Activated T-helper 1 cell treated with anti-CD3 and anti-CD28 coated beads, Interleukin-2, amount 50 U/mL, for 16 hours (primary cell): ENCODE results near the gene NUP93.

ENCODE experiments used
- DNase-seq, 2 donors: peaks; one replicate each; pipeline ENCODE4 v3.0.0-alpha.2; 2020; ENCODE audit warnings: low read depth in 1 of 2, low spot score in 1 of 2

Gene NUP93

DNA sequence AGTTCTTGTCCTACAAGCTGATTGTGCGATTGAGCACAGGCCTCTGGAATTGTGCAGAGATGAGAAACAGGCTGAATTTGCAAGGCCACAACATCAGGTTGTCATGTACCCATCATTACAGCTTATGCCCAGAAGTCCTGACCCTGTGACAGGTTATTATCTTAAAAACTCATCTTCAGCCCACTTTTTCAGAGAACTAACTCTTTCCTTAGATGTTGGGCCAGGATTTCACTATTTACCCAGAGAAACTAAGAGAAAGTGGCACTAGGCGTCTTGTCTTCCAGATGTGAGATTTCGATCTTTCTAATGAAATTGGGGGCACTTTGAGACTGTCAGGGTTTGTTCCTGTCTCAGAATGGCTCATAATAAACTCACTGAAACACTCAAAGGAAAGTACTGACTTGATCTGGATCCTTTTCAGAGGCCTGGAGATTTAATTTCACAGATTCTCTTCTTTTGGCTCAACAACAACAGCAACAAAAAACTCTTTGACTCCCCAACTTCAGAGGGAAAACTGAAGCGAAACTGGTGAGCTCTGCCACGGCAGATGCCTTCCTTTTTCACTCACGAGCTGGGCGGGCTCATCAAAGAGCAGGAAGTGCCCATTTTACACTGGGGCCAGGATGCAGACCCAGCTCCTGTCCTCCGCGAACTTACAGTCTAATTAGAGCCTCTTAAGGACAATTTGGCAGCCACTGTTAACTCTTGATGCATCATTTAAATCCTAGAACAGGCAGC lies 117.4 kb downstream of the NUP93 start:
- no peak for DNase-seq

DNA sequence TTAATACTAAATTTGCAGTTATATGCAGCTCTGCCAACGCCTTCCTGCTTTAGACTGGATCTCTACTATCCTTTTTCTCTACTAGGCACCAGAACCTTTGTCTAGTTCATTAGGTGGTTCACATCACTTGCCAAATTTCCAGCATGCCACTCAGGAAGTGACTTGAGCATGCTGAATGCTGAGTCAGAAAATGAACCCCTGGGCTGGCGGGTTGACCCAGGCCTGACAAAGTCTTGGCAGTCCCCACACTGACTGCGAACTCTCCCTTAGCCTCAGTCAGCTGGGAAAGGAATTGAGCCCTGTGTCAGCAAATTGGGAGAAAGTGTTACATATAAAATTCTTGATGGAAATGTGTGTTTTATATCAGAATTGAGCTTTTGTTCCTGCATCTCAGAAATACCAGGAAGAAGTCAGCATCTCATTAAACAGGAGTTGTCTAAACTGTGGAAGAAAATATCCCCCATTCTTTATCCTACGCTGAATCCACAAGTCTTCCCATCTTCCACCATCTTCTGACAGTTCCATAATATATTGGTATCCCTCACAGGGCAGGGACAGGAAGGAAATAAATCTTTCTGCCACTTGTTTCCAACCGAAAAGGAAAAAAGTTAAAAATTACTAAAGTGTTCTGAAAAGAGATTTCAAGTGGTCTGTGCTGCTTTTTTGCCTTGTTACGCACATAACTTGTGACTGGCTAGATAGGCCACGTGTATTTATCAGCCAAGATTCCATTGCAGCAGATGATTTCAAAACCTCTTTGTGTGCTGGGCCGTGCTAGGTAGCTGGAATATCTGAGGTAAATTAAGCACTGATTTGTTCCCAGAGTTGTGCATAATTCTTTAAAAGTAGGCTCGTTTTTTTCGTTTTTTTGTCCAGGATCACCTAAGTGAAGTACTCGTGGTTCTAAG lies 118.4 kb downstream of the NUP93 start:
- no peak for DNase-seq

DNA sequence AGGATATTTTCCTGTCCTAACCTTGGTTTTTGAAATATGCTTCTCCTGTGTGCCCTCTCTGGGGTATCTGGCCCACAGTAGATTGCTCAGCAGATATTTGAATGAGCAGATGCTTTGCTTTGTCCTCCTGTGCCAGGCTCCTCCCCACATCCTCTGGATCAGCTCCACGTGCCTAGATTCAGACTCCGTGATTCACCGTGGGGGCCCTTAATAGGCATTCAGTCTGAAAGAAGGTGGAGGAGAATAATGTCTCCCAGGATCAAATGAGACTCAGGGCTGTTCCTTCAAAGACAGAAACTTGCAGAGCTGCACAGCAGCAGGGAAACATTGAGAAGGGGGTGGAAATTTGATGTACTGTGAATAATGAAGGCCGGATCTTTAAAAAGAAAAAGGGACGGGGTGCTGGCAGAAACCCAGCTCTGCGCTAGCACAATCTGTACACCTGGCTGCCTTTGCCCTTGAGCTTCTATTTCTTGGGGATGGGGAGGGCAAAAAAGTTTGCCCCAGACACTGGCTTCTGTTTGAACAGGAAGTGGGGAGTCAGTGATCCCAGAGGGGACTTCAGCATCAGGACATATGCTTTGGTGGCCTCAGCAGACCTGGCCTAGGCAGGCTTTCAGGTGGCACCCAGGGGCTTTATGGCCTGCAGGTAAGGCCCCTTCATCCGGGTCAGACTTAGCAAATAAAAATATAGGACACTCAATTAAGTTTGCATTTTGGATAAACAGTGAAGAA lies 119.2 kb downstream of the NUP93 start:
- DNase-seq: no peak

DNA sequence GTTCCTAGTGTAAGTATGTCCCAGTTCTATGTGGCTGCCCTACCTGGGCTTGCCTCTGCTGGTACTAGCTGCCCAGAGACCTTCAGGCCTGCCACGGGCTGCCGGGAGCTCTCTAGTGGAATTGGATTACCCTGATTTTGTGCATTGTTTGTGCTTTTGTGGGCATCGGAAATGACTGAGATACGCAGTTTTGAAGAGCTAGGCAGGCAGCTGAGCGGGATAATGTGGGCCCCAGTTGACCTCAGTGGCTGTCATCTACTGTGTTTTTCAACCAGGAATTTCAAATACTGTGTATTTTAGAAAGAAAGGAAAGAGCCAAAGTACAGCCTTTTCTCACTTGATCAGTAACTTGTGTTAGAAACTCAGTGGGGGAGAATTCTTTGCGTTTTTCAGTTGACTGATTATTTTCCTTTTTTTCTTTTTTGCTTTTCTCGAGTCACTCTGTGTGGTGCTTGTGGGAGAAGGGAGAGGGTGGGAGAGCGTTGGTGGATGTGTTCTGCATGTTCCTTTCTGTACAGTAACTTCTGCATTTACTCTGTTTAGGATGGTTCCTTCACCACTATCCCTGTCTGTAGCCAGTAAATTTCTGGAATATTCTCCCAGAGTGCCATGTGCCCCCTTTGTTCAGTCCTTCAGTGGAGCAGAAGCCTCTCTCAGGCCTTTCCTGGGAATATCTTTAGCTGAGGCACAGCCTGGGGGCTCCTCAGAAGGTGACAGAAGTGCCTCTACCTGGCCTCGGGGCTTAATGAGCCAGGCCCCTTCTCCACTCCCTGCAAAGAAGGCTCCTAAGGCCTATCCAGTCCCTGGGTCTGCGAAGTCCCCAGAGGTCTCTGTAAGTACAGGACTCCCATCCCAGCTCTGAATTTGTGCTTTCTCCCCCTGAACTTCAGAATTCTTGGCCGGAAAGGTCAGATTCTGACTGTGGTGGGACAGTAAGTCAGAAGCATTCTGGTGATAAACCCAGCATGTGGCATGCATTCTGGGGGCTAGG lies 120.1 kb downstream of the NUP93 start:
- no peak for DNase-seq

DNA sequence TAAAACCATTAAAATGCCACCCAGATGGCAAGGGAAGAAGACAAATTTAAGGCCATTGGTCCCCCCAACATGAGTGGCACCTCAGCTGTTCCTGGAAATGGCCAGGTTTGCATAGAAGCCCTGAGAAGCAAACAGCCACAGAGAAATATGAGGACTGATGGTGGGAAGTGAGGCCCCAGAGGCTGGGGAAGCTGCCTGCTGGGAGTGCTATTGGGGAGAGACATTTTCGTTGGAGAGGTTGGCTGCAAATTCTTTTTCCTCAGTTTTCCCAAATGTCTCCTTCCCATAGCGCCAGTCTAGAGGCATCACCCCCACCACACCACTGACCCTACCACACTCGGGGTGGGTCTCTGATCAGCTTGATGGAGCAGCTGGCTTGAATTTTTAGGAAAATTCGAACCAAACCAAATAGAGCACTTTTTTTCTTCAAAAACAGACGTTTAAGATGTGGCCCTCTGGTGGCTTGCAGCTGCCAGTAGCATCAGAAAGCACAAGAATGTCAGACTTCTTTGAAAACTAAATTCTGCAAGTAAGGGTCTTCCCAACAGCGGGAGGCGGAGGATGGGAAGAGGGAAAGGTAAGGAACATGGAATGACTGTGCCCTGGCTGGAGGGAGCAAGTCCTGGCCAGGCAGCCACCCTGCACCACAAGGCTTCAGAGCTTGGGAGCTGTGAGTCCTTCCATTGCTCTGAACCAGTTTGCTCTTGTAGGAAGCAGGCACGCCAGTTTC lies 121.9 kb downstream of the NUP93 start:
- DNase-seq: no peak

DNA sequence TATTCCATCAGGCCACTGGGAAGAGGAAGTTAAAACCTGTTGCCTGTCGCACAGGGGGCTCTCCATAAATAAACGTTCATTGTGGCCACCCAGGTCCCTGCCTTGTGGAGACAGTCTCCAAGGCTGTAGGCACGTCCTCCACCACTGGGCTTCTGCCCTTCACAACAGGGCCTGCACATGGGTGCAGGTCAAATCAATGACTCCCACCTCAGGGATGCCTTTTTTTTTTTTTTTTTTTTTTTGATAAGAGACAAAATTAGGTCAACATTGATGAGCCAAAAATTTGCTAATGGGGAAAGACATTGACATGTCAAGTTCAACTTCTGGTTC lies 122.4 kb downstream of the NUP93 start:
- DNase-seq: no peak

DNA sequence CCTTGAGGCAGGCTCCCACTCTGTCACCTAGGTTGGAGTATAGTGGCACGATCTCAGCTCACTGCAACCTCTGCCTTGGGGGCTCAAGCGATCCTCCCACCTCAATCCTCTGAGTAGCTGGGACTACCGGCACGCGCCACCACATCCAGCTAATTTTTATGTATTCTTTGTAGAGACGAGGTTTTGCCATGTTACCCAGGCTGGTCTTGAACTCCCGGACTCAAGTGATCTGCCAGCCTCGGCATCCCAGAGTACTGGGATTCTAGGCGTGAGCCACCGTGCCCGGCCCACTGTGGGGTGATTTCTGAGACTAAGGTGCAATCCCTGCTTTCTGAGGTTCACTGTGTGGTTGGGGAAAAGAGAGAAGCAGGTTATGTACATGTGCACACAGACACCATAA lies 123.0 kb downstream of the NUP93 start:
- DNase-seq: no peak

DNA sequence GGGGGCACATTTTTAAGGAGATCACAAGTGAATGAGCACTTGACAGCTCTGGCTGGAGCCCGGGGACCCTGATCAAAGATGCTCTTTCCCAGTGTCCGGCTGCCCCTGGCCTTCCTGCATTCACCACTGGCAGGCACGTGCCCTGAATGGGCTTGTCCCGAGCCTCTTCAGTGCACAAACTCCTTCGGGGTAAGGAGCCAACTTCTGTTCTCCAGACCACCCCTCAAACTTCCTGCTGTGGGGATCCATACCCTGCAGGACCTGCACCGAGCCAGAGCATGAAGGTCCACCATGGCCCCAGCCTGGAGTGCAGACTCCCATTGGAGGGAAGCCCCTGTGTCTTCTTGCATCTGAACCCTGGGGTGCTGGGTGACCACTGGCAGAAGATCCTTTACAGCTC lies 125.3 kb downstream of the NUP93 start:
- DNase-seq: no peak

DNA sequence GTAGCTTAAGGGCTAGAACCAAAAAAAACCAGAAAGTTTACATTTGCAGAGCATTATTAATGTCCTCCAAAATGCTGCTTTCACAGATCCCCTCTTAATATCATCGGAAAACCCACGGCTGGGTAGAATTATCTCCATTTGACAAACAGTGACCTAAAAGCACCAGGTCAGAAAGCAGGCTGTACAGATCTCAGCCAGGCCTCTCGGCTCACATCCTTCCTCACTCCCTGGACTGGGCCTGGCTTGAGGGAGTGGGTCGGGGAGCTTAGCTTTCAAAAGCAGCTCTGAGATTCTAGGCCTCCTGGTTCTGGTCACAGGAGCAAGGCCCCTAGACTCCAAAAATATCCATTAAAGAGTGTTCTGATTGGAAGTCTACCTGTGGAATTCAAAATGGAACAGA lies 126.0 kb downstream of the NUP93 start:
- DNase-seq: no peak

DNA sequence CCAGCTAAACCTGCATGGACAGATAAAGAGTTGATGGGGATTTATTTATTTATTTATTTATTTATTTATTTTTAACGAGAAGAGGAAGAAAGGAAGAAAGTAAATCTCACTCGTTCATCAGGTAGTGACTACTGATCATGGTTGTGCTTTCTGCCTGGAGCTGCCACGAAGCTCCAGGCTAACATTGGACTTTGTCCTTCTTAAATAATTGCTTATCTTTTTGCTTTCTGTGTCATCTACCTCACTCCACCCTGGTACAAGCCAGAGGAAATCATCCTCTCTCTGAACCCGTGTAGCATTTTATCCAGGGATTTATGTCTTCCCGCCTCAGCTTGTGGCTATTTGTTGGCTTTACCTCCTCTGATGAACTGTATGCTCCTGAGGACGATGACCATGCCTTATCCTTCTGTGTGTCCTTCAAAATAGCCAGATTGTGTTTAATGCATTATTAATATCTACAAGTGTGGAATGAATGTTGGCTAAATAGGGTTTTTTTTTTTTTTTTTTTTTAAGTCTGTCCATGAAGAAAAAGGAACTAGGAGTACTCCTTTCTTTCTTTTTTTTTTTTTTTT lies 127.0 kb downstream of the NUP93 start:
- no peak for DNase-seq

DNA sequence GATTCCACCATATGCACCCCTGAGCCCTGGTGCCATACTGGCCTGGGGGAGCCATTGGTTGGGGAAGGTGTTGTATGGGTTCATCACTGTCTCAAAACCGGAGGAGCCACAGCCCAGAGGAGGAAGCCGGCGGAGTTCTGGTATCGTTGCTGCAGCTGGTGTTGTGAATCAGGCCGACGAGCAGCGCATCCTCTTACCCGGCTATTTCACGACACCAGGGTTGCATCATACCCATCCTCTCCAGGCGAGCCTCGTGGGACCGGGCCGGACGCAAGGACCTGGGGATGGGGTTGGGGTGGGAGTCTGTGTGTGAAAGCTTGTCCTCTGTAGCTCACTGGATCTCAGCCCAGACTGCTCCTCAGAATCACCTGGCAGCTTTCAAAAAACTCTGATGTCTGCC lies 128.4 kb downstream of the NUP93 start:
- no peak for DNase-seq

DNA sequence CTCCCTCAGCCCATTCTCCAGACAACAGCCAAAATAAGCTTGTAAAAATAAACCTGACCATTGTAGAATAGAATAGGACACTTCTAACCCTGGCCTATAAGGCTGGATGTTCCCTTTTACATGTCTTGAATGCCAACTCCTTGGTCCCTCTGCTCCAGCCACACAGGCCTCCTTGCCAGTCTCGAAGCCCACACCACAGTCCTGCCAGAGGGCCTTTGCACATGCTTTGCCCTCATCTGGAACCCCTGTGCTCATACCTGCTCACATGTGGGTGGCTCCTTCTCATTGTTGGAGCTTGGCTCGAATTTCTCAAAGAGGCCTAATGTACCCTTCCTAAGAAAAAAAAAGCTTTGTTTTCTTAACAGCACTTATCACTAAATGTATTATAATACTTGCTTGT lies 129.7 kb downstream of the NUP93 start:
- DNase-seq: no peak

DNA sequence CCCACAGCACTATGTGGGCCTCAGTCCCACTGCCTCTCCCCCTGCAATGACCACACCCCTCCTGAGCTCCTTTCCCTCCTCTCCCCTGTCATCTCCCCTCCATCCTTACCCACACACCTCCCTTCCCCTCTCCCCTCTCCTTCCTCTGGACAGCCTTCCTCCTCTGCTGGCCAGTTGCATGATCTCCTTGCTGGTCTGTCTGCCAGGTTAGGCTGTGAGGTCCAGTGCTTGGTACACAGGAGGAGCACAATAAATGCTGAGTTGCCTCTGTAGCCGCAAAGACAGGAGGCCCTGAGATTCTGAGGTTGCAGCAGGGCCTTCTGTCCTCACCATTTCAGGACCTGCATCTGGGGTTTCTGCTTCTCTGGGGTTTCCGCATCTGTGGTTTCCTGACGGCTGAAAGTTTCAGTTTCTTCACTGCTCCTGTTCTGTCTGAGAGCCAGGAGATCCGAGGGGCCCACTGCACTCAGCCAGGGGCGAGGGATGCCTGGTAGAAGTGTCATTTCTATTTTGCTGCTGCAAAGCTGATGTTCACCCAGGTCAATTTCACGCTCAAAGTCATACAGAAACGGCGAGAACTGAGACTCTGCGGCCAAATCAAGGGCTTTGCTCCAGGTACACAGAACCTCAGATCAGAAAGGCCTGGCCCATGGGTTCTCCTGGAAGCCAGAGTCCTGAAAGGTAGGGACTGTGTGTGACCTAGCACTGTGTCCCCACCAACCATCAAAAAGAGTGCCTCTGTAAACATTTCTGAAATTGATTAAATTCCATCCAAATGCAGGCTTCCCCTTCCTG lies 130.5 kb downstream of the NUP93 start:
- DNase-seq: peak in 1 of 2 donors; percentile 16

DNA sequence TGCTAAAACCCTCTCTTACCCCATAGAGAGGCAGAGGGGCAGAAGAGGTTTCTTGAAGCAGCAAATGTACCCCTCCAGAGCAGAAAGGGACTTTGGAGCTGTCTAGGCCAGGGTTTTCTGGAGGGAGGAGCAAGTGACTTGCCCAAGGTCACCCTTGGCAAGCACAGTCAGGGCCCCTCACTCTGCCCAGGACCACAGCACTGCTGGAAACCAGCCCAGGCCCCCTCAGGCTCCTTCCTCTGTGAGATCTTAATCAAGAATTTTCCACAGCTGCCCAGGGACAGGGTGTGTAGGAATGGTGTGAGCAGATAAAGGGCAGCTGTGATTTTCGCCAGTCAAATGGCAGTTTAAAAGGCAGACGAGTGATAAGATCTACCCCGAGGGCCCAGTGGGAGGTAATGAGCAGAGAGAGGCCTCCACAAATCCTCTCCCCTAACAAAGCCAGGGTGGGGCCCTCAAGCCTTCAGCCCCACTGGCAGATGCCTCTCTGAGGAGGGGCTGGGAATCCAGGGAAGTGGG lies 131.2 kb downstream of the NUP93 start:
- no peak for DNase-seq

DNA sequence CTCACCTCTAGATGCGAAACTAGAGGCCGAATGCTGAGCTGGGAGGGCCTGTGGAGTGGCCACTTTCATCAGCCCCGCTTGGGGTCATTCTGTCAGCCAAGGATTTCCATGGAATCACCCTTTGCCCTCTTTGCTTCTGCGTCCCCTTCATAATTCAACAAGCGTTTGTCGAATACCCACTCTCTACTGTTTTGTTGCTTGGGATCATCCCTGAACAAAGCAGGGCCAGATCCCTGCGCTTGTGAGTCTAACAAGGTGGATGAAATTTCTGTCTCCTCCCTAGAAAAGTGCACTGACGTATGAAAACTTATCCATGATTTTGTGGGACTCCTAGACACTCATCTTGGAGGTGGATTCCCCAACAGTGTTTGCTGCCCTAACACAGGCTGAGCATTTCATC lies 131.8 kb downstream of the NUP93 start:
- DNase-seq: no peak

DNA sequence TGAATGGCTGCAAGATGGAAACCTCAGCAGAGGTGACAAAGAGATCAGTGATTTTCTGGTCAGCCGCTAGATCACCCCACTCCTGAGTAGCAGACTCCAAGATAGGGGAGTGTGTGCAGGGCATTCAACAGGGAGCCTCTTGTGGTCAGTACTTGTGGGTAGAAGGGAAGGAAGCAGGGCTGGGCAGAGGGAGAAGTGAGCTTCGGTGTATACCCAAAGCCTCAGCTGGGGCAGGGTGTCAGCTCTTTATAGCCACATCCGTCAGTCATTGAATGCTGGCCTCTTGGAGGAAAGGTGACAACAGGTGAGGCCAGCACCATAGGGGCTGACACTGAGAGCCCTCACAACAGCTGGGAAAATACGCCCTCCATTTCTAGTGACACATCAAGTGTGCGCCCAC lies 132.8 kb downstream of the NUP93 start:
- DNase-seq: no peak

DNA sequence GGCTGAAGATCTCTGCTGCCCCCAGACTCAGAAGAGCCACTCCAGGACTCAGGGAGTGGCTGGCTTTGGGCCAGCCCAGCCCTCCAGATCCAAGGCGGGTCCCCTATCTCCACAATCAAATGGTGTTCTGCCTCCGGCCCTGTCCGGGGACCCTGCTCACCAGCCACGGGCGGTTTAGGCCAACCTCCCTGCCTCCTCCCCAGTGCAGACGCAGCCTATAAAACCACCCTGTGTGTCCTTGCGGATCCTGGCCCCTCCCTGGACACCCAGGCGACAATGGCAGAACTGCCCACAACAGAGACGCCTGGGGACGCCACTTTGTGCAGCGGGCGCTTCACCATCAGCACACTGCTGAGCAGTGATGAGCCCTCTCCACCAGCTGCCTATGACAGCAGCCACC lies 135.0 kb downstream of the NUP93 start, which contains the start of gene SLC12A3:
Gene SLC12A3 (plus strand): TSS at position 248 of the 400 bp plus-strand sequence. CDS start 29 bp downstream, at position 277.
- no peak for DNase-seq

DNA sequence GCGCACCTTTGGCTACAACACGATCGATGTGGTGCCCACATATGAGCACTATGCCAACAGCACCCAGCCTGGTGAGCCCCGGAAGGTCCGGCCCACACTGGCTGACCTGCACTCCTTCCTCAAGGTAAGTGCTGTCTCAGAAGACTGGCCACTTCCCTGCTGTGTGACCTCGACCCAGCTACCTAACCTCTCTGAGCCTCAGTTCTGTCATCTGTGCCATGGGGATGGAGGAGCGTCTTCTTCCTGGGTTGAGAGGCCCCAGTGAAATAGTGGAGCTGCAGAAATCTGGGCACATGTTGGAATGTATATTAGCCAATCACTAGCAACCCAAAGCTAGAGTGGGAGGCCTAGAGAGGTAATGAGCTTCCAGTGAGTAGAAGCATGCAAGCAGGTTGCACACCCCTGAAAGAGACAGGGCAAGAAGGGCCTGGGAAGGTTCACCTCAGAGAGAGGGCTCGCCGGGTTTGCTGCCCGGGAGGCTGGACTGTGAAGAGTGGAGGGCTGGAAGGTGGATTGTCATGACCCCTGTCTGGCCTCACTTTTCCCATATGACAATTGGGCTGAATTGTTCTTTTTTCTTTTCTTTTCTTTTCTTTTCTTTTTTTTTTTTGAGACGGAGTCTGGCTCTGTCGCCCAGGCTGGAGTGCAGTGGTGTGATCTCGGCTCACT lies 135.6 kb downstream of the NUP93 start:
- no peak for DNase-seq
